WTC11 (cell line): Measurements from ENCODE around the gene FNIP2. TPM values are rescaled to one million over a fixed set of nuclear protein-coding genes. Genes with fewer than 3 reads are reported as not detected.

Source experiments
- ATAC-seq: fragments of 200-7000 bp; cut with Tn5 transposase; 2 replicates; pipeline ENCODE4 v1.10.0; 2021; ENCODE audit warnings: mild to moderate bottlenecking, moderate library complexity
- CTCF ChIA-PET: fragments of 300-600 bp; sonication (Branson Sonifier 250); formaldehyde crosslinking; loops from one replicate; lab custom pipeline; 2021; ENCODE audit warnings: antibody characterized with exemption; lab: Charles Lee
- POLR2A ChIA-PET: fragments of 350-600 bp; sonication (Branson Sonifier 250); formaldehyde crosslinking; loops from one replicate; lab custom pipeline; 2021; ENCODE audit warnings: antibody characterized with exemption; lab: Charles Lee
- DNase-seq: peaks from one replicate; pipeline ENCODE4 v3.0.0; 2021; ENCODE audit warnings: low spot score
- H3K27ac Mint-ChIP-seq: 2 replicates; pipeline ENCODE4 v1.8.0; 2021; ENCODE audit warnings: mixed read lengths
- H3K27me3 Mint-ChIP-seq: 2 replicates; pipeline ENCODE4 v1.8.0; 2021; ENCODE audit warnings: low read depth, mild to moderate bottlenecking, moderate library complexity, mixed read lengths
- H3K36me3 Mint-ChIP-seq: 2 replicates; pipeline ENCODE4 v1.8.0; 2021; ENCODE audit warnings: mixed read lengths
- H3K4me1 Mint-ChIP-seq: 2 replicates; pipeline ENCODE4 v1.8.0; 2022; ENCODE audit warnings: mixed read lengths
- H3K4me3 Mint-ChIP-seq: 2 replicates; pipeline ENCODE4 v1.8.0; 2021; ENCODE audit warnings: mild to moderate bottlenecking, moderate library complexity, mixed read lengths
- H3K9me3 Mint-ChIP-seq: 2 replicates; pipeline ENCODE4 v1.8.0; 2021; ENCODE audit warnings: mixed read lengths
- ARID4B ChIP-seq: sonication (generic); formaldehyde crosslinking; IDR thresholded peaks from 2 replicates; pipeline ENCODE4 v1.8.0; 2023; ENCODE audit warnings: missing genetic modification reagents, mild to moderate bottlenecking, borderline replicate concordance
- CBFB ChIP-seq: sonication (generic); formaldehyde crosslinking; IDR thresholded peaks from 2 replicates; pipeline ENCODE4 v1.8.1; 2022; ENCODE audit warnings: mild to moderate bottlenecking, low read depth, missing genetic modification reagents
- CREM ChIP-seq: sonication (generic); formaldehyde crosslinking; IDR thresholded peaks from 2 replicates; pipeline ENCODE4 v1.8.1; 2022; ENCODE audit warnings: mild to moderate bottlenecking, missing genetic modification reagents, moderate library complexity
- CTCF ChIP-seq: fragments of 200-600 bp; IDR thresholded peaks from 2 replicates; pipeline ENCODE4 v1.8.0; 2022; ENCODE audit warnings: antibody characterized with exemption
- E2F4 ChIP-seq: sonication (generic); formaldehyde crosslinking; IDR thresholded peaks from 2 replicates; pipeline ENCODE4 v1.8.1; 2022; ENCODE audit warnings: low read depth, mild to moderate bottlenecking, moderate library complexity, missing genetic modification reagents, borderline replicate concordance
- JAZF1 ChIP-seq: fragments of 250-450 bp; sonication (Bioruptor Pico); IDR thresholded peaks from 2 replicates; pipeline ENCODE4 v1.9.0; 2021; ENCODE audit warnings: moderate library complexity, mild to moderate bottlenecking, inconsistent platforms
- STAT6 ChIP-seq: sonication (generic); formaldehyde crosslinking; conservative IDR thresholded peaks from 2 replicates; pipeline ENCODE4 v1.8.1; 2023; ENCODE audit warnings: mild to moderate bottlenecking, low read depth, missing genetic modification reagents, moderate library complexity
- TCF7 ChIP-seq: sonication (generic); formaldehyde crosslinking; IDR thresholded peaks from 2 replicates; pipeline ENCODE4 v1.8.0; 2022; ENCODE audit warnings: mild to moderate bottlenecking, low read depth, missing genetic modification reagents, moderate library complexity
- TEAD1 ChIP-seq: sonication (generic); formaldehyde crosslinking; IDR thresholded peaks from 2 replicates; pipeline ENCODE4 v1.8.0; 2022; ENCODE audit warnings: mild to moderate bottlenecking, missing genetic modification reagents
- USF1 ChIP-seq: sonication (generic); formaldehyde crosslinking; IDR thresholded peaks from 2 replicates; pipeline ENCODE4 v1.8.0; 2022; ENCODE audit warnings: mild to moderate bottlenecking, missing genetic modification reagents
- ZBTB43 ChIP-seq: sonication (generic); formaldehyde crosslinking; IDR thresholded peaks from 2 replicates; pipeline ENCODE4 v1.8.1; 2023; ENCODE audit warnings: mild to moderate bottlenecking, missing genetic modification reagents
- ZNF219 ChIP-seq: sonication (generic); formaldehyde crosslinking; IDR thresholded peaks from 2 replicates; pipeline ENCODE4 v1.8.0; 2023; ENCODE audit warnings: missing genetic modification reagents, mild to moderate bottlenecking, borderline replicate concordance
- ZNF423 ChIP-seq: fragments of 250-450 bp; sonication (Bioruptor Pico); IDR thresholded peaks from 2 replicates; pipeline ENCODE4 v2.1.2; 2022; ENCODE audit warnings: mild to moderate bottlenecking, moderate library complexity
- total RNA-seq: library from RNA; stranded (reverse); gene quantifications from 3 replicates; pipeline ENCODE4 v1.2.3, GENCODE V29; 2021

Gene FNIP2
- total RNA-seq, 1 experiment from 2014 or later, result 8.6 TPM

- Mint-ChIP-seq H3K27ac (peak overlapping the region; percentile 25; the same call in 1 of the 2 replicates), H3K9me3 (no peaks in the 10 kb centered on the region), H3K4me3 (no peak overlapping the region), H3K36me3 (no peaks in the 10 kb centered on the region), H3K4me1 (peaks cover 25% of the 10 kb centered on the region), H3K27me3 (no peaks in the 10 kb centered on the region)
- TF ChIP-seq CBFB (CRISPR knock-in tag), result no peak
- no peak for TF ChIP-seq ZNF219 (CRISPR knock-in tag)
- TF ChIP-seq USF1 (CRISPR knock-in tag), result no peak
- no peak for TF ChIP-seq TEAD1 (CRISPR knock-in tag)
- no peak for TF ChIP-seq ZBTB43 (CRISPR knock-in tag)
- TF ChIP-seq STAT6 (CRISPR knock-in tag), result no peak
- TF ChIP-seq CTCF, result no peak
- TF ChIP-seq ARID4B, result no peak
- no peak for DNase-seq
- ChIA-PET CTCF (no interaction called here), POLR2A (no interaction called here)
- ATAC-seq, result peak; percentile 18; the same call in 1 of the 2 replicates
Observed at GRCh38 chr4:158817562-158818296, 48.9 kb downstream of the FNIP2 start.

GRCh38 chr4:158818560-158819140 lies 49.8 kb downstream of the FNIP2 start:
- Mint-ChIP-seq H3K4me1 (peaks cover 23% of the 10 kb centered on the region), H3K4me3 (no peak overlapping the region), H3K9me3 (no peaks in the 10 kb centered on the region), H3K36me3 (no peaks in the 10 kb centered on the region), H3K27me3 (no peaks in the 10 kb centered on the region), H3K27ac (no peak overlapping the region)
- ChIA-PET CTCF (no interaction called here), POLR2A (no interaction called here)
- ATAC-seq, result no peak
- DNase-seq, result no peak
- no peak for TF ChIP-seq ARID4B
- no peak for TF ChIP-seq ZNF423
- TF ChIP-seq TEAD1 (CRISPR knock-in tag), result no peak
- no peak for TF ChIP-seq CREM (CRISPR knock-in tag)
- no peak for TF ChIP-seq TCF7 (CRISPR knock-in tag)
- TF ChIP-seq JAZF1, result no peak
- no peak for TF ChIP-seq E2F4 (CRISPR knock-in tag)
